Gastroesophageal sphincter (tissue), 3 donors: ENCODE results near the gene GALNT10.
"Not testable (repeated sequence)": the region's sequence is repeated elsewhere in the genome, so short reads cannot be mapped to it uniquely, and the experiment has no call there.

Experiments
- POLR2A ChIP-seq, 2 donors: fragments of 450-650 bp; IDR thresholded peaks; one replicate each; pipeline ENCODE4 v1.6.1; 2017; ENCODE audit warnings: antibody characterized with exemption in 2 of 2, mild to moderate bottlenecking in 2 of 2, moderate library complexity in 1 of 2
- POLR2AphosphoS5 ChIP-seq: sonication (generic); formaldehyde crosslinking; IDR thresholded peaks from one replicate; pipeline ENCODE4 v1.6.1; 2017; ENCODE audit warnings: antibody characterized with exemption
- TF ChIP-seq, protein P1 (sequence below), 4 experiments: fragments of 200-600 bp in 2 of 4; fragments of 450-650 bp in 2 of 4; sonication (generic) in 1 of 4; IDR thresholded peaks; one replicate each; pipeline ENCODE4 v1.5.1; 2017 to 2019; ENCODE audit warnings: antibody characterized with exemption in 4 of 4, mild to moderate bottlenecking in 2 of 4, moderate library complexity in 2 of 4

DNA sequence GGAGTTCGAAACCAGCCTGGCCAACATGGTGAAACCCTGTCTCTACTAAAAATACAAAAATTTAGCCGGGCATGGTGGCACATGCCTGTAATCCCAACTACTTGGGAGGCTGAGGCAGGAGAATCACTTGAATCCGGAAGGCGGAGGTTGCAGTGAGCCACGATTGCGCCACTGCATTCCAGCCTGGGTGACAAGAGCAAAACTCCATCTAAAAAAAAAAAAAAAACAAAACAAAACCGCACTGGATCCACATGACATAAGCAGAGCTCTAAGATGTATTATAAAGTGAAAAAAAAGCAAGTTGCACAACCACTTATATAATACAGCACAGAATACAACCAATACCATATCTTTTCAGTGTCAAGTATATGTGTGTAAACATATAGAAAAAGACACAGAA, 169.7 kb downstream of the GALNT10 start:
- TF ChIP-seq, protein P1, sequence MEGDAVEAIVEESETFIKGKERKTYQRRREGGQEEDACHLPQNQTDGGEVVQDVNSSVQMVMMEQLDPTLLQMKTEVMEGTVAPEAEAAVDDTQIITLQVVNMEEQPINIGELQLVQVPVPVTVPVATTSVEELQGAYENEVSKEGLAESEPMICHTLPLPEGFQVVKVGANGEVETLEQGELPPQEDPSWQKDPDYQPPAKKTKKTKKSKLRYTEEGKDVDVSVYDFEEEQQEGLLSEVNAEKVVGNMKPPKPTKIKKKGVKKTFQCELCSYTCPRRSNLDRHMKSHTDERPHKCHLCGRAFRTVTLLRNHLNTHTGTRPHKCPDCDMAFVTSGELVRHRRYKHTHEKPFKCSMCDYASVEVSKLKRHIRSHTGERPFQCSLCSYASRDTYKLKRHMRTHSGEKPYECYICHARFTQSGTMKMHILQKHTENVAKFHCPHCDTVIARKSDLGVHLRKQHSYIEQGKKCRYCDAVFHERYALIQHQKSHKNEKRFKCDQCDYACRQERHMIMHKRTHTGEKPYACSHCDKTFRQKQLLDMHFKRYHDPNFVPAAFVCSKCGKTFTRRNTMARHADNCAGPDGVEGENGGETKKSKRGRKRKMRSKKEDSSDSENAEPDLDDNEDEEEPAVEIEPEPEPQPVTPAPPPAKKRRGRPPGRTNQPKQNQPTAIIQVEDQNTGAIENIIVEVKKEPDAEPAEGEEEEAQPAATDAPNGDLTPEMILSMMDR (IDR thresholded peaks at IDR 0.05), result not testable (repeated sequence)
- TF ChIP-seq POLR2A (IDR thresholded peaks at IDR 0.05); POLR2AphosphoS5: not testable (repeated sequence)
